Stomach smooth muscle (tissue), 2 donors: ENCODE results near the gene DCTN2.

Experiments
- H3K27ac ChIP-seq: one replicate; pipeline ENCODE4 v1.7.0; 2013; ENCODE audit warnings: mild to moderate bottlenecking, low read length, inconsistent platforms
- H3K27me3 ChIP-seq, 2 donors: one replicate each; pipeline ENCODE4 v1.7.0; 2013; ENCODE audit warnings: low read length in 2 of 2; ENCODE audit not compliant: insufficient read depth in 2 of 2, control insufficient read depth in 1 of 2
- H3K36me3 ChIP-seq, 2 donors: one replicate each; pipeline ENCODE4 v1.7.0; 2013; ENCODE audit warnings: low read length in 2 of 2; ENCODE audit not compliant: control insufficient read depth in 2 of 2, insufficient read depth in 2 of 2
- H3K4me1 ChIP-seq: one replicate; pipeline ENCODE4 v1.7.0; 2013; ENCODE audit warnings: low read length; ENCODE audit not compliant: control insufficient read depth, insufficient read depth
- H3K4me3 ChIP-seq, 2 donors: one replicate each; pipeline ENCODE4 v1.7.0; 2013; ENCODE audit warnings: low read length in 2 of 2
- H3K9ac ChIP-seq, 2 donors: one replicate each; pipeline ENCODE4 v1.7.0; 2013; ENCODE audit warnings: low read length in 2 of 2, mild to moderate bottlenecking in 1 of 2
- H3K9me3 ChIP-seq, 2 donors: one replicate each; pipeline ENCODE4 v1.7.0; 2013; ENCODE audit warnings: low read length in 2 of 2; ENCODE audit not compliant: control insufficient read depth in 2 of 2
- donor health status: healthy.
- donor health status: Pancreatic carcinoma.

The DCTN2 gene

DNA sequence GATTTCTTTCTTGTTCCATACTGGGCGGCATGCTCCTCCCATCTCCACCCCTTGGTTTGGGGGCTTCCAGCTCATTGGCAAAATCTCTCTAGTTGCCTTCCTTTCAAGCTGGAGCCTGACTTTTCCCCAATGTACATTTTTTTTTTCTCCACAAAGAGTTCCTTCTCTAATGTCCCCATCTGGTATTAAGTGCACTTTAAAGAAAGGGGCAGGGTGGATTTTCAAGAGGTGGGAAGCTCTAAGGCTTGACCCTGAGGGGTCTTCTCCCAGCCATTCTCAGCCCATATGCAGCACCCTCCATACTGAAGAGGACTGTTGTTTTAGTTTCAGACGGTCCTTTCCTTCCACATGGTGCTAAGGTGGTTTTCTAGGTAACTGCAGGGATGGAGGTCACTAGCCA, 38.2 kb upstream of the DCTN2 start:
- no peaks in the 10 kb centered on the region for H3K4me1 ChIP-seq
- no peaks in the 10 kb centered on the region for H3K9me3 ChIP-seq
- no peak overlapping the region for H3K4me3 ChIP-seq
- H3K27ac ChIP-seq: no peak overlapping the region
- H3K36me3 ChIP-seq: no peaks in the 10 kb centered on the region
- no peak overlapping the region for H3K9ac ChIP-seq
- H3K27me3 ChIP-seq: peaks cover 0 to 3% of the 10 kb centered on the region in 2 donors

GRCh38 chr12:57584690-57585089, 37.7 kb upstream of the DCTN2 start:
- Histone ChIP-seq H3K36me3 (no peaks in the 10 kb centered on the region), H3K4me1 (no peaks in the 10 kb centered on the region), H3K27me3 (peaks cover 0 to 3% of the 10 kb centered on the region in 2 donors), H3K9me3 (no peaks in the 10 kb centered on the region), H3K9ac (no peak overlapping the region), H3K4me3 (no peak overlapping the region), H3K27ac (no peak overlapping the region)

GRCh38 chr12:57584050-57584449, 37.1 kb upstream of the DCTN2 start:
- no peak overlapping the region for H3K4me3 ChIP-seq
- H3K4me1 ChIP-seq: no peaks in the 10 kb centered on the region
- no peaks in the 10 kb centered on the region for H3K36me3 ChIP-seq
- H3K9me3 ChIP-seq: no peaks in the 10 kb centered on the region
- no peak overlapping the region for H3K9ac ChIP-seq
- no peak overlapping the region for H3K27ac ChIP-seq
- peaks cover 0 to 3% of the 10 kb centered on the region in 2 donors for H3K27me3 ChIP-seq

DNA sequence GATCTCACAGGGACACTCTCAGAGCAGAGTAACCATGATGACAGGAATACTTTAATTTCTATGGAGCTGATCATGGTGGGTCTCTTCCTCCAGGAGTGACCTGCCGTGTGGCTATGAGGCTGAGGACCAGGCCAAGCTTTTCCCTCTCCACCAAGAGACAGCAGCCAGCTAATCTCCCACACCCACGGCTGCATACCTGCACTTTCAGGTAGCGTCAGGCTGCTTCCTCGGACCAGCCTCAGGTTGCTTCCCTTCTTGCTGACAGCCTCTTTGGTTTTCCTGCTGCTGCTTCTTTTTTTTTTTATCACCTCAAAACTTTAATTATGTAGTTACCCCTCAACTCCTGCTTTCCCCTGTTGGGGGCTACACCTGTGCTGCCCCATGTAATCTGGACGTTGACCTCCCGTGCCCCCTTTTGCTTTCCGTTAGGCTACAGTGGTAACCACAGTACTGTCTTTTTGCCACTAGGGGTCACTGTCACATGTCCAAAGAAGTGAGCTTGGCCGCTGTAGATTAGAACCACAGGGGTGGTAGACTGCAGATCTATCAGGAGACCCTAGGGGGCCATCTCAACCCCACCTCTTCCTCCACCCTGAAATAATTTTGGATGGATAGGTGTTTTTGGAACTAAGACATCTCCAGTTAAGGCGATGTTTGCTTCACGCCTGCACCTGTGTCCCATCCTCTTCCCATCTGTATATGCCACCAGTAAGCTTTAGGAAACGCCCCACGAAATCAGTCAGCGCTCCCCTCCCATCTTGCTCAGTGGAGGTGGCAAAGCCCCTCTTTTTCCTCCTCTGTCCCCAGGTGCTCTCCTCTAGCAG, 36.2 kb upstream of the DCTN2 start:
- H3K27ac ChIP-seq: no peak overlapping the region

DNA sequence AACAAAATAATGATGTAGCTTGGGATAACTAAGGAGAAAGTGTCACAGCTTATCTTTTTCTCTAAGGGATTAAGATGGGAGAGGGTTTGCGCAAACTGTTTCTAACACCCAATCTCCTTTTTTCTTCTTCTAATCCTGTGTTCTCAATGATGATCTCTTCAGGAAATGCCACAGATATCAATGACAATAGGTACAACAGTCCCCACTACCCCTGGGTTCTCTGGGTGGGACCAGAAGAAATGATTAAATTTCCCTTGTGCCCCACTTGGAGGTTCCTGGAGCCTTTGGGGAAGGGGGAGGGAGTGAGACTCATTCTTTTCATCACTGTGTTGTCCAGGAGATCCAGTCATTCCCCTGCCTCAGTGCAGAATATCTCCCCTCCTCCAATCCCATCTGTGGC, 35.4 kb upstream of the DCTN2 start:
- H3K9me3 ChIP-seq: no peaks in the 10 kb centered on the region

More for the DNA sequence above, 36.2 kb upstream of the DCTN2 start:
- Histone ChIP-seq H3K9ac (no peak overlapping the region), H3K36me3 (no peaks in the 10 kb centered on the region), H3K4me1 (no peaks in the 10 kb centered on the region), H3K4me3 (no peak overlapping the region), H3K27me3 (peaks cover 0 to 3% of the 10 kb centered on the region in 2 donors), H3K9me3 (no peaks in the 10 kb centered on the region)

DNA sequence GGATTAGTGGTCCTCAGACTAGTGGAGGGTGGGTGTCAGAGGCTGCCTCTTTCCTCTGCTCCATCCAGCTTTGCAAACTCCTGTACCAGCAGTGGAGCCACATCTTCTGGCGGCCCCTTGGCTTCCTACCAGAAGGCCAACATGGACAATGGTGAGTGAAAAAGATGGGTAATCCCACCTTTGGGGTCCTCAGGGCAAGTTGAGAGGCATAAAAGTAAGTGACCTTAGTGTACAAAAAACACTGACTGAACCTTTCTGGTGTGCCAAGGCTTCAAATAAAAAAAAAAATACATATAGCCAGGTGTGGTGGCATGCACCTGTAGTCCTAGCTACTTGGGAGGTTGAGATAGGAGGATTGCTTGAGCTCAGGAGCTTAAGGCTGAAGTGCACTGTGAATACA, 34.8 kb upstream of the DCTN2 start:
- Histone ChIP-seq H3K36me3 (no peaks in the 10 kb centered on the region), H3K9me3 (no peaks in the 10 kb centered on the region), H3K4me1 (no peaks in the 10 kb centered on the region), H3K27ac (no peak overlapping the region), H3K27me3 (peaks cover 0 to 3% of the 10 kb centered on the region in 2 donors), H3K4me3 (no peak overlapping the region), H3K9ac (no peak overlapping the region)

More for the DNA sequence above, 35.4 kb upstream of the DCTN2 start:
- Histone ChIP-seq H3K36me3 (no peaks in the 10 kb centered on the region), H3K4me3 (no peak overlapping the region), H3K9ac (no peak overlapping the region), H3K27me3 (peaks cover 0 to 3% of the 10 kb centered on the region in 2 donors), H3K4me1 (no peaks in the 10 kb centered on the region), H3K27ac (no peak overlapping the region)

DNA sequence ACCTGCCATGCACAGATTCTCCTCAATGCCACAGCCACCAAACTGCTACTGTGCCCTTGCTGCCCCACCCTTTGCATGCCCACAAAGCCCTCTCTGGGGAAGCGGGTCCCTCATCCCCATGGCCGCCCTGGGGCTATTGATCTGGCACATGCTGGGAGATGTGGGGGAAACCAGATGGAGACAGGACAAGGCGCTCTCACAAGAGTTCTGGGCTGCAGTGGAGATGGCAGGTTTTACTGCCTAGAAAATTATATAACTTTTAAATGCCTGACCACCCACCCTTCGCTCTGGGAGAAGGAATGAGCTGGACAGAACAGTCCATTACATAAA, 33.4 kb upstream of the DCTN2 start:
- Histone ChIP-seq H3K36me3 (no peaks in the 10 kb centered on the region), H3K4me1 (no peaks in the 10 kb centered on the region), H3K9me3 (no peaks in the 10 kb centered on the region), H3K27me3 (peaks cover 0 to 3% of the 10 kb centered on the region in 2 donors), H3K27ac (no peak overlapping the region), H3K9ac (no peak overlapping the region), H3K4me3 (no peak overlapping the region)

DNA sequence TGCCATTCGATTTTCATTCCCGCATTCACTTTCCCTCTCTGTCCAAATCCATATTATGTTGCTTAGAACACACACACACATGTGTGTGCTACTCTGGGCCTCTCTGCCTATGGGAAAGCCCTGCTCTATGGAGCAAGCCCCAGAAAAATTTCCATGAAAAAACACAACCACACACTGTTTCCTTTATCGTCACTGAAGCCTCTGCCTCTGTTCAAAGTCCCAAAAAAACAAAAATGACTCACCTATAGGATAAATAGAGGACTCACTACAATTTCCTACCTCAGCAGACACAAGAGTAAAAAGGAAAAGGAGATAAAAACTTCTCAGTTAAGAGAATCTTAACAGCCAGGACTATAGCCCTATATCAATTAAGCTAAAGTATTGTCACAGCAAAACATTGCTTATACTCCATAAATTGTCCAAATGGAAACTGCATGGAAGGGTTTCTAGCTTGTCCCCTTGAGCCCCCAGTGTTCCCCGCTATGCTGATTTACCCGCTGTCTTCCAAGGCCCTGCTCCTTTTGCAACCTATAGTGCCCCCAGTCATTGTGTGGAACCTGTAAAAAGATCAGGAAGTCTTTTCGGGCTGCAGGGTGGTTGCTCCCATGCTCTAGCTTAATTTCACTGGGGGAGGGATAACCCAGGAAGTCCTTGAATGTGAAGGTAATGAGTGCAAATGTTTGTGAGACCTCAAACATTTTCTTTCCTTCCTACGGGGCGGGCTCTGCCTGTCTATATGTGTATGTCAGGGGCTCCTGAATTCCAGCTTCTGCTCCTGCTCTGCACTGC, 32.9 kb upstream of the DCTN2 start:
- H3K4me1 ChIP-seq: no peaks in the 10 kb centered on the region
- H3K27me3 ChIP-seq: peaks cover 0 to 2% of the 10 kb centered on the region in 2 donors
- no peaks in the 10 kb centered on the region for H3K9me3 ChIP-seq
- no peaks in the 10 kb centered on the region for H3K36me3 ChIP-seq
- no peak overlapping the region for H3K4me3 ChIP-seq
- no peak overlapping the region for H3K27ac ChIP-seq
- no peak overlapping the region for H3K9ac ChIP-seq

- peaks cover 0 to 2% of the 10 kb centered on the region in 2 donors for H3K27me3 ChIP-seq
- no peaks in the 10 kb centered on the region for H3K4me1 ChIP-seq
- no peaks in the 10 kb centered on the region for H3K36me3 ChIP-seq
These were observed 32.0 kb upstream of the DCTN2 start for GRCh38 chr12:57579011-57579410.

GRCh38 chr12:57577981-57578758, 31.2 kb upstream of the DCTN2 start:
- H3K36me3 ChIP-seq: no peaks in the 10 kb centered on the region
- H3K9me3 ChIP-seq: no peaks in the 10 kb centered on the region
- H3K27me3 ChIP-seq: no peaks in the 10 kb centered on the region
- no peak overlapping the region for H3K9ac ChIP-seq
- no peak overlapping the region for H3K4me3 ChIP-seq
- H3K27ac ChIP-seq: no peak overlapping the region
- H3K4me1 ChIP-seq: no peaks in the 10 kb centered on the region

More at GRCh38 chr12:57579011-57579410, 32.0 kb upstream of the DCTN2 start:
- Histone ChIP-seq H3K9me3 (no peaks in the 10 kb centered on the region), H3K27ac (no peak overlapping the region), H3K9ac (no peak overlapping the region), H3K4me3 (no peak overlapping the region)
